ENCODE data around the gene TPBG. TPM values are rescaled to one million over a fixed set of nuclear protein-coding genes. Genes with fewer than 3 reads are reported as not detected.
"Not testable (repeated sequence)": the region's sequence is repeated elsewhere in the genome, so short reads cannot be mapped to it uniquely, and the experiment has no call there.

TPBG gene
- total and polyA plus RNA-seq, 2 experiments from 2014 or later: 30.3 to 32.0 TPM

- H3K27ac ChIP-seq: no peak overlapping the region
- WGBS (ENCODE audit: low lambda C conversion rate, missing lambda C conversion rate): 60% methylated on average over 2 of the region's 2 CpGs
- H3K79me2 ChIP-seq: no peaks in the 10 kb centered on the region
- no peak for DNase-seq (ENCODE audit: low spot score)
- H3K9me2 ChIP-seq (replicated peaks; ENCODE audit: insufficient read depth): no peaks in the 10 kb centered on the region
- H3K9me3 ChIP-seq (ENCODE audit: low read depth): no peaks in the 10 kb centered on the region
- no peak overlapping the region for H3K4me3 ChIP-seq
- no peak overlapping the region for H2AFZ ChIP-seq
- TF ChIP-seq EZH2phosphoT487 (IDR thresholded peaks at IDR 0.05; ENCODE audit: low read depth, severe bottlenecking, unreplicated experiment) (no peak), CTCF (IDR thresholded peaks at IDR 0.05; ENCODE audit: poor library complexity) (no peak), EZH2 (IDR thresholded peaks at IDR 0.05; ENCODE audit: borderline replicate concordance) (no peak)
- no peaks in the 10 kb centered on the region for H3K4me1 ChIP-seq (ENCODE audit: insufficient read depth)
- H3K4me2 ChIP-seq: no peak overlapping the region
- H4K20me1 ChIP-seq (ENCODE audit: insufficient read depth, poor library complexity, severe bottlenecking): no peaks in the 10 kb centered on the region
- no peaks in the 10 kb centered on the region for H3K36me3 ChIP-seq (replicated peaks; ENCODE audit: insufficient read depth, low read depth)
- no peaks in the 10 kb centered on the region for H3K27me3 ChIP-seq
These were observed 21.9 kb downstream of the TPBG start for GRCh38 chr6:82385546-82385945.

GRCh38 chr6:82385961-82386360 lies 22.3 kb downstream of the TPBG start:
- TF ChIP-seq CTCF (IDR thresholded peaks at IDR 0.05; ENCODE audit: poor library complexity) (no peak), EZH2phosphoT487 (IDR thresholded peaks at IDR 0.05; ENCODE audit: low read depth, severe bottlenecking, unreplicated experiment) (no peak), EZH2 (IDR thresholded peaks at IDR 0.05; ENCODE audit: borderline replicate concordance) (no peak)
- 70% methylated on average over 2 of the region's 2 CpGs for WGBS (ENCODE audit: low lambda C conversion rate, missing lambda C conversion rate)
- H3K9me2 ChIP-seq (replicated peaks; ENCODE audit: insufficient read depth): no peaks in the 10 kb centered on the region
- DNase-seq (ENCODE audit: low spot score): peak; percentile 18
- no peak overlapping the region for H2AFZ ChIP-seq
- H3K4me1 ChIP-seq (ENCODE audit: insufficient read depth): no peaks in the 10 kb centered on the region
- no peaks in the 10 kb centered on the region for H3K36me3 ChIP-seq (replicated peaks; ENCODE audit: insufficient read depth, low read depth)
- no peaks in the 10 kb centered on the region for H3K79me2 ChIP-seq
- H3K27me3 ChIP-seq: no peaks in the 10 kb centered on the region
- no peak overlapping the region for H3K4me2 ChIP-seq
- H3K9me3 ChIP-seq (ENCODE audit: low read depth): no peaks in the 10 kb centered on the region
- H3K4me3 ChIP-seq: no peak overlapping the region
- H4K20me1 ChIP-seq (ENCODE audit: insufficient read depth, poor library complexity, severe bottlenecking): no peaks in the 10 kb centered on the region
- H3K27ac ChIP-seq: no peak overlapping the region

DNA sequence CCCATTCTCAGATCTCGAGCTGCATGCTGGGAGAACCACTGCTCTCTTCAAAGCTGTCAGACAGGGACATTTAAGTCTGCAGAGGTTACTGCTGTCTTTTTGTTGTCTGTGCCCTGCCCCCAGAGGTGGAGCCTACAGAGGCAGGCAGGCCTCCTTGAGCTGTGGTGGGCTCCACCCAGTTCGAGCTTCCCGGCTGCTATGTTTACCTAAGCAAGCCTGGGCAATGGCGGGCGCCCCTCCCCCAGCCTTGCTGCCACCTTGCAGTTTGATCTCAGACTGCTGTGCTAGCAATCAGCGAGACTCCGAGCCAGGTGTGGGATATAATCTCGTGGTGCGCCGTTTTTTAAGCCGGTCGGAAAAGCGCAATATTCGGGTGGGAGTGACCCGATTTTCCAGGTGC lies 31.2 kb downstream of the TPBG start:
- not testable (repeated sequence) for H3K4me3 ChIP-seq; H3K27ac ChIP-seq; H3K4me1 ChIP-seq (ENCODE audit: insufficient read depth); H3K9me3 ChIP-seq (ENCODE audit: low read depth); H3K79me2 ChIP-seq; H3K4me2 ChIP-seq; H2AFZ ChIP-seq; H3K27me3 ChIP-seq; H3K36me3 ChIP-seq (replicated peaks; ENCODE audit: insufficient read depth, low read depth); H3K9me2 ChIP-seq (replicated peaks; ENCODE audit: insufficient read depth); DNase-seq (ENCODE audit: low spot score); H4K20me1 ChIP-seq (ENCODE audit: insufficient read depth, poor library complexity, severe bottlenecking)
- 83% methylated on average over 14 of the region's 15 CpGs for WGBS (ENCODE audit: low lambda C conversion rate, missing lambda C conversion rate)

GRCh38 chr6:82396964-82397751 lies 33.5 kb downstream of the TPBG start:
- Histone ChIP-seq H3K9me3 (ENCODE audit: low read depth) (no peaks in the 10 kb centered on the region), H3K27ac (no peak overlapping the region), H3K79me2 (no peaks in the 10 kb centered on the region), H3K4me2 (no peak overlapping the region), H3K36me3 (replicated peaks; ENCODE audit: insufficient read depth, low read depth) (no peaks in the 10 kb centered on the region), H3K4me1 (ENCODE audit: insufficient read depth) (no peaks in the 10 kb centered on the region), H3K4me3 (no peak overlapping the region), H4K20me1 (ENCODE audit: insufficient read depth, poor library complexity, severe bottlenecking) (no peaks in the 10 kb centered on the region), H2AFZ (no peak overlapping the region), H3K9me2 (replicated peaks; ENCODE audit: insufficient read depth) (no peaks in the 10 kb centered on the region), H3K27me3 (no peaks in the 10 kb centered on the region)
- no peak for DNase-seq (ENCODE audit: low spot score)
- 94% methylated on average over 1 of the region's 1 CpG for WGBS (ENCODE audit: low lambda C conversion rate, missing lambda C conversion rate)
- no peak for TF ChIP-seq CTCF (IDR thresholded peaks at IDR 0.05; ENCODE audit: poor library complexity)
- TF ChIP-seq EZH2phosphoT487 (IDR thresholded peaks at IDR 0.05; ENCODE audit: low read depth, severe bottlenecking, unreplicated experiment): no peak
- no peak for TF ChIP-seq EZH2 (IDR thresholded peaks at IDR 0.05; ENCODE audit: borderline replicate concordance)
